Measurements from ENCODE around the gene PTPRG.

Gene PTPRG

GRCh38 chr3:61667383-61667782 lies 106.0 kb downstream of the PTPRG start:
- TF ChIP-seq TEAD4 (IDR thresholded peaks at IDR 0.05) (no peak), CREB1 (IDR thresholded peaks at IDR 0.05; ENCODE audit: low read depth) (no peak), ZBTB7A (IDR thresholded peaks at IDR 0.05; ENCODE audit: low read depth) (no peak), USF1 (IDR thresholded peaks at IDR 0.05) (no peak), YY1 (IDR thresholded peaks at IDR 0.05; ENCODE audit: low read depth) (no peak), RAD21 (IDR thresholded peaks at IDR 0.05; ENCODE audit: low read depth) (no peak), CEBPB (IDR thresholded peaks at IDR 0.05) (no peak), TAF1 (IDR thresholded peaks at IDR 0.05; ENCODE audit: low read depth) (no peak), NFIC (IDR thresholded peaks at IDR 0.05) (no peak), EGR1 (IDR thresholded peaks at IDR 0.05) (no peak), EP300 (IDR thresholded peaks at IDR 0.05; ENCODE audit: borderline replicate concordance) (no peak)
- TF ChIP-seq, protein P1, sequence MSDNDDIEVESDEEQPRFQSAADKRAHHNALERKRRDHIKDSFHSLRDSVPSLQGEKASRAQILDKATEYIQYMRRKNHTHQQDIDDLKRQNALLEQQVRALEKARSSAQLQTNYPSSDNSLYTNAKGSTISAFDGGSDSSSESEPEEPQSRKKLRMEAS (IDR thresholded peaks at IDR 0.05) = no peak
- TF ChIP-seq, protein P2, sequence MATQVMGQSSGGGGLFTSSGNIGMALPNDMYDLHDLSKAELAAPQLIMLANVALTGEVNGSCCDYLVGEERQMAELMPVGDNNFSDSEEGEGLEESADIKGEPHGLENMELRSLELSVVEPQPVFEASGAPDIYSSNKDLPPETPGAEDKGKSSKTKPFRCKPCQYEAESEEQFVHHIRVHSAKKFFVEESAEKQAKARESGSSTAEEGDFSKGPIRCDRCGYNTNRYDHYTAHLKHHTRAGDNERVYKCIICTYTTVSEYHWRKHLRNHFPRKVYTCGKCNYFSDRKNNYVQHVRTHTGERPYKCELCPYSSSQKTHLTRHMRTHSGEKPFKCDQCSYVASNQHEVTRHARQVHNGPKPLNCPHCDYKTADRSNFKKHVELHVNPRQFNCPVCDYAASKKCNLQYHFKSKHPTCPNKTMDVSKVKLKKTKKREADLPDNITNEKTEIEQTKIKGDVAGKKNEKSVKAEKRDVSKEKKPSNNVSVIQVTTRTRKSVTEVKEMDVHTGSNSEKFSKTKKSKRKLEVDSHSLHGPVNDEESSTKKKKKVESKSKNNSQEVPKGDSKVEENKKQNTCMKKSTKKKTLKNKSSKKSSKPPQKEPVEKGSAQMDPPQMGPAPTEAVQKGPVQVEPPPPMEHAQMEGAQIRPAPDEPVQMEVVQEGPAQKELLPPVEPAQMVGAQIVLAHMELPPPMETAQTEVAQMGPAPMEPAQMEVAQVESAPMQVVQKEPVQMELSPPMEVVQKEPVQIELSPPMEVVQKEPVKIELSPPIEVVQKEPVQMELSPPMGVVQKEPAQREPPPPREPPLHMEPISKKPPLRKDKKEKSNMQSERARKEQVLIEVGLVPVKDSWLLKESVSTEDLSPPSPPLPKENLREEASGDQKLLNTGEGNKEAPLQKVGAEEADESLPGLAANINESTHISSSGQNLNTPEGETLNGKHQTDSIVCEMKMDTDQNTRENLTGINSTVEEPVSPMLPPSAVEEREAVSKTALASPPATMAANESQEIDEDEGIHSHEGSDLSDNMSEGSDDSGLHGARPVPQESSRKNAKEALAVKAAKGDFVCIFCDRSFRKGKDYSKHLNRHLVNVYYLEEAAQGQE (IDR thresholded peaks at IDR 0.05; ENCODE audit: low read depth) = no peak

DNA sequence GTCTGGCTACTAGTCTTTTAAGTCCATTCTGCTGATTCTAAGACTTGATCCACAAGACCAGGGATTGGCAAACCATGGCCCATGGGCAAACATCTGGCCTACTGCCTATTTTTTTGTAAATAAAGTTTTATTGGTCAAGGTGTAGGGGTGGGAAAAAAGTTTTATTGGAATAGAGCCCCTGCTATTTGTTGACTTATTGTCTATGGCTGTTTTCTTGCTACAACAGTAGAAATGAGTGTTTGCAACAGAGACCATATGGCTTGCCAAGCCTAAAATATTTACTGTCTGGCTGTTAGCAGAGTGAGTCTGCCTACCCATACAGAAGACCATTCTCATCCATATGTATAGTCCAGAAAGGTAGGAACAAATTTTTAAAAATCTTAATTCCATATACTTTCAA lies 106.4 kb downstream of the PTPRG start:
- no peak for TF ChIP-seq USF1 (IDR thresholded peaks at IDR 0.05)
- TF ChIP-seq NFIC (IDR thresholded peaks at IDR 0.05) = no peak
- TF ChIP-seq EGR1 (IDR thresholded peaks at IDR 0.05) = no peak
- TF ChIP-seq ZBTB7A (IDR thresholded peaks at IDR 0.05; ENCODE audit: low read depth) = no peak
- TF ChIP-seq, protein P2 (IDR thresholded peaks at IDR 0.05; ENCODE audit: low read depth) = no peak
- no peak for TF ChIP-seq TCF12 (IDR thresholded peaks at IDR 0.05; ENCODE audit: low read depth)
- no peak for TF ChIP-seq CREB1 (IDR thresholded peaks at IDR 0.05; ENCODE audit: low read depth)
- no peak for TF ChIP-seq YY1 (IDR thresholded peaks at IDR 0.05; ENCODE audit: low read depth)
- TF ChIP-seq CEBPB (IDR thresholded peaks at IDR 0.05) = no peak
- TF ChIP-seq TEAD4 (IDR thresholded peaks at IDR 0.05) = no peak
- TF ChIP-seq FOXM1 (IDR thresholded peaks at IDR 0.05; ENCODE audit: borderline replicate concordance, low read depth) = no peak
- TF ChIP-seq TAF1 (IDR thresholded peaks at IDR 0.05; ENCODE audit: low read depth) = no peak
- no peak for TF ChIP-seq EP300 (IDR thresholded peaks at IDR 0.05; ENCODE audit: borderline replicate concordance)
- TF ChIP-seq, protein P1 (IDR thresholded peaks at IDR 0.05) = no peak
- no peak for TF ChIP-seq RAD21 (IDR thresholded peaks at IDR 0.05; ENCODE audit: low read depth)

- TF ChIP-seq RAD21 (IDR thresholded peaks at IDR 0.05; ENCODE audit: low read depth) (no peak), EP300 (IDR thresholded peaks at IDR 0.05; ENCODE audit: borderline replicate concordance) (no peak), YY1 (IDR thresholded peaks at IDR 0.05; ENCODE audit: low read depth) (no peak), USF1 (IDR thresholded peaks at IDR 0.05) (no peak), EGR1 (IDR thresholded peaks at IDR 0.05) (no peak), TEAD4 (IDR thresholded peaks at IDR 0.05) (no peak), CEBPB (IDR thresholded peaks at IDR 0.05) (no peak), CREB1 (IDR thresholded peaks at IDR 0.05; ENCODE audit: low read depth) (no peak), FOXM1 (IDR thresholded peaks at IDR 0.05; ENCODE audit: borderline replicate concordance, low read depth) (no peak), TCF12 (IDR thresholded peaks at IDR 0.05; ENCODE audit: low read depth) (no peak), TAF1 (IDR thresholded peaks at IDR 0.05; ENCODE audit: low read depth) (no peak), NFIC (IDR thresholded peaks at IDR 0.05) (no peak), ZBTB7A (IDR thresholded peaks at IDR 0.05; ENCODE audit: low read depth) (no peak)
- TF ChIP-seq, protein P2 (IDR thresholded peaks at IDR 0.05; ENCODE audit: low read depth) = no peak
- TF ChIP-seq, protein P1 (IDR thresholded peaks at IDR 0.05) = no peak
Observed at GRCh38 chr3:61668317-61668864, 107.0 kb downstream of the PTPRG start.
